Lower lobe of right lung (tissue), 2 donors: ENCODE measurements around the gene ACAD9. TPM values are rescaled to one million over a fixed set of nuclear protein-coding genes. Genes with fewer than 3 reads are reported as not detected.

Experiments
- ATAC-seq, 2 donors: fragments of 200-7000 bp; cut with Tn5 transposase; one replicate each; pipeline ENCODE4 v1.9.1; 2020 to 2022; ENCODE audit warnings: mild to moderate bottlenecking in 2 of 2, moderate library complexity in 2 of 2
- DNase-seq: peaks from one replicate; pipeline ENCODE4 v3.0.0-alpha.2; 2020
- H3K27ac ChIP-seq: fragments of 200-600 bp; one replicate; pipeline ENCODE4 v1.8.0; 2022
- H3K27me3 ChIP-seq: fragments of 200-600 bp; one replicate; pipeline ENCODE4 v1.8.0; 2022; ENCODE audit warnings: low read depth
- H3K36me3 ChIP-seq: fragments of 200-600 bp; one replicate; pipeline ENCODE4 v1.8.0; 2022; ENCODE audit warnings: mild to moderate bottlenecking
- H3K4me1 ChIP-seq: fragments of 200-600 bp; one replicate; pipeline ENCODE4 v1.8.0; 2022
- H3K4me3 ChIP-seq: fragments of 200-600 bp; one replicate; pipeline ENCODE4 v1.8.0; 2022; ENCODE audit warnings: mild to moderate bottlenecking
- H3K9me3 ChIP-seq: fragments of 200-600 bp; one replicate; pipeline ENCODE4 v1.8.0; 2022
- intact Hi-C: fragments of 100-400 bp; cut with DNase I; formaldehyde crosslinking; loops from one replicate; pipeline ENCODE4 v1.11.0; 2022
- total RNA-seq: library from RNA; stranded (reverse); fragmentation: NEBNext Ultra II Directional; extraction: Animal tissue kit (Norgen Biotek cat#: 25700); gene quantifications from one replicate; pipeline ENCODE4 v1.2.1, GENCODE V29; 2021
- TF ChIP-seq, protein P1 (sequence below): fragments of 200-600 bp; IDR thresholded peaks from one replicate; pipeline ENCODE4 v1.8.0; 2022; ENCODE audit warnings: antibody characterized with exemption, mild to moderate bottlenecking
- donor health status: DM: no; HTN: yes; CAD: no; lungs with severe emphysema.

ACAD9 gene
- total RNA-seq, 1 donor from 2014 or later = 38.0 TPM

DNA sequence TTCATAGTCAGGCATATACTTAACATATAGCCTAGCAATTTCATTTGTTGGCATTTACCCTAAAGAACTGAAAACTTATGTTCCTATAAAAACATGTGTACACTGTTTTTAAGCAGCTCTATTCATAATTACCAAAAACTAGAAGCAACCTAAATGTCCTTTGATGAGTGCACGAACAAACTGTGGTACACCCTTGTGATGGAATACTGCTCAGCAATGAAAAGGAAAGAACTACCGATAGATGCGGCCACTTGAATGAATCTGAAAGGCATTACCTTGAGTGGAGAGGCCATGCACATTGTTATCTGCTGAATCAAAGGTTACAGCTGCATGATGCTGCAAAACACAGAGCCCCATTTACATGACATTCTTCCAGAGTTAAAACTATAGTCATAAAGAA is 69.7 kb downstream of the ACAD9 start:
- no peak overlapping the region for H3K4me3 ChIP-seq
- TF ChIP-seq, protein P1, sequence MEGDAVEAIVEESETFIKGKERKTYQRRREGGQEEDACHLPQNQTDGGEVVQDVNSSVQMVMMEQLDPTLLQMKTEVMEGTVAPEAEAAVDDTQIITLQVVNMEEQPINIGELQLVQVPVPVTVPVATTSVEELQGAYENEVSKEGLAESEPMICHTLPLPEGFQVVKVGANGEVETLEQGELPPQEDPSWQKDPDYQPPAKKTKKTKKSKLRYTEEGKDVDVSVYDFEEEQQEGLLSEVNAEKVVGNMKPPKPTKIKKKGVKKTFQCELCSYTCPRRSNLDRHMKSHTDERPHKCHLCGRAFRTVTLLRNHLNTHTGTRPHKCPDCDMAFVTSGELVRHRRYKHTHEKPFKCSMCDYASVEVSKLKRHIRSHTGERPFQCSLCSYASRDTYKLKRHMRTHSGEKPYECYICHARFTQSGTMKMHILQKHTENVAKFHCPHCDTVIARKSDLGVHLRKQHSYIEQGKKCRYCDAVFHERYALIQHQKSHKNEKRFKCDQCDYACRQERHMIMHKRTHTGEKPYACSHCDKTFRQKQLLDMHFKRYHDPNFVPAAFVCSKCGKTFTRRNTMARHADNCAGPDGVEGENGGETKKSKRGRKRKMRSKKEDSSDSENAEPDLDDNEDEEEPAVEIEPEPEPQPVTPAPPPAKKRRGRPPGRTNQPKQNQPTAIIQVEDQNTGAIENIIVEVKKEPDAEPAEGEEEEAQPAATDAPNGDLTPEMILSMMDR = no peak
- no peaks in the 10 kb centered on the region for H3K4me1 ChIP-seq
- H3K27me3 ChIP-seq = no peaks in the 10 kb centered on the region
- H3K36me3 ChIP-seq = no peaks in the 10 kb centered on the region
- no peaks in the 10 kb centered on the region for H3K9me3 ChIP-seq
- intact Hi-C loops = no loop called here
- H3K27ac ChIP-seq = no peak overlapping the region
- ATAC-seq = no peak
- DNase-seq = no peak

GRCh38 chr3:128950223-128950938 is 71.0 kb downstream of the ACAD9 start:
- no peaks in the 10 kb centered on the region for H3K27me3 ChIP-seq
- peak; percentile 24 to 42 for ATAC-seq
- H3K4me1 ChIP-seq = no peaks in the 10 kb centered on the region
- intact Hi-C loops = no loop called here
- no peak overlapping the region for H3K4me3 ChIP-seq
- DNase-seq = no peak
- H3K36me3 ChIP-seq = no peaks in the 10 kb centered on the region
- no peaks in the 10 kb centered on the region for H3K9me3 ChIP-seq
- TF ChIP-seq, protein P1 = no peak
- H3K27ac ChIP-seq = no peak overlapping the region

- H3K36me3 ChIP-seq = no peaks in the 10 kb centered on the region
- intact Hi-C loops = no loop called here
- ATAC-seq (no peak), DNase-seq (no peak)
- TF ChIP-seq, protein P1 = no peak
- H3K27me3 ChIP-seq = no peaks in the 10 kb centered on the region
- no peaks in the 10 kb centered on the region for H3K4me1 ChIP-seq
- peaks cover 5% of the 10 kb centered on the region for H3K9me3 ChIP-seq
- no peak overlapping the region for H3K4me3 ChIP-seq
- no peak overlapping the region for H3K27ac ChIP-seq
These were observed 77.0 kb downstream of the ACAD9 start for GRCh38 chr3:128956440-128956839.

Other genes with a start within 250 kb of the ACAD9 start
- 198 TPM for gene RPN1, start 228.8 kb upstream of the ACAD9 start, total RNA-seq
- 278 TPM for gene RAB7A, start 153.4 kb upstream of the ACAD9 start, total RNA-seq
- 2.0 TPM for gene CFAP92, start 114.5 kb downstream of the ACAD9 start, total RNA-seq
- 12.1 TPM for gene EFCC1, start 121.7 kb downstream of the ACAD9 start, total RNA-seq
- 2.6 TPM for gene GP9, start 181.2 kb downstream of the ACAD9 start, total RNA-seq
- gene RAB43, start 242.2 kb downstream of the ACAD9 start, total RNA-seq = 29.9 TPM